Activated CD8-positive, alpha-beta T cell treated with anti-CD3 and anti-CD28 coated beads for 36 hours (primary cell): ENCODE data around the gene FOXK2. TPM values are rescaled to one million over a fixed set of nuclear protein-coding genes. Genes with fewer than 3 reads are reported as not detected.
A peak's percentile ranks its signal among the peaks of the same experiment; 100 is the strongest.

Experiments
- ATAC-seq: fragments of 200-7000 bp; cut with Tn5 transposase; one replicate; pipeline ENCODE4 v1.10.0; 2021; ENCODE audit warnings: mild to moderate bottlenecking, moderate library complexity
- CTCF ChIA-PET: fragments of 350-600 bp; sonication (Branson Sonifier 250); formaldehyde crosslinking; loops from one replicate; lab custom pipeline; 2021; ENCODE audit warnings: antibody characterized with exemption; lab: Charles Lee
- POLR2A ChIA-PET: fragments of 350-600 bp; sonication (Branson Sonifier 250); formaldehyde crosslinking; loops from one replicate; lab custom pipeline; 2021; ENCODE audit warnings: antibody characterized with exemption; lab: Charles Lee
- DNase-seq: peaks from one replicate; pipeline ENCODE4 v3.0.0-alpha.2; 2020
- H3K27ac Mint-ChIP-seq: one replicate; pipeline ENCODE4 v1.8.0; 2021; ENCODE audit warnings: mild to moderate bottlenecking, mixed read lengths
- H3K27me3 Mint-ChIP-seq: one replicate; pipeline ENCODE4 v1.8.0; 2021; ENCODE audit warnings: mixed read lengths
- H3K36me3 Mint-ChIP-seq: one replicate; pipeline ENCODE4 v1.8.0; 2021; ENCODE audit warnings: low read depth, mixed read lengths
- H3K4me1 Mint-ChIP-seq: one replicate; pipeline ENCODE4 v1.8.0; 2021; ENCODE audit warnings: low read depth, mixed read lengths
- H3K4me3 Mint-ChIP-seq: one replicate; pipeline ENCODE4 v1.8.0; 2021; ENCODE audit warnings: mild to moderate bottlenecking, moderate library complexity, mixed read lengths
- H3K9me3 Mint-ChIP-seq: one replicate; pipeline ENCODE4 v1.8.0; 2021; ENCODE audit warnings: mixed read lengths
- intact Hi-C: fragments of 100-400 bp; cut with micrococcal nuclease; formaldehyde crosslinking; loops from one replicate; pipeline ENCODE4 v1.10.0; 2022
- total RNA-seq, 2 experiments: library from RNA; stranded (reverse); gene quantifications; one replicate each; pipeline ENCODE4 v1.2.3, GENCODE V29; 2021
- TF ChIP-seq, protein P1 (sequence below): fragments of 200-600 bp; IDR thresholded peaks from one replicate; pipeline ENCODE4 v1.8.0; 2022; ENCODE audit warnings: antibody characterized with exemption, mild to moderate bottlenecking

The FOXK2 gene
- total RNA-seq, 2 experiments from 2014 or later: 55.6 to 59.5 TPM

GRCh38 chr17:82519971-82520903 is 705 bp downstream of the FOXK2 start:
- ATAC-seq: peak; percentile 8
- CTCF ChIA-PET: interaction anchor here (0.7 to 1.3 kb wide), 7 partner anchors 16 to 324 kb away, joined by 3 to 4 read pairs (median 3); no protein-coding TSS in a partner anchor

DNA sequence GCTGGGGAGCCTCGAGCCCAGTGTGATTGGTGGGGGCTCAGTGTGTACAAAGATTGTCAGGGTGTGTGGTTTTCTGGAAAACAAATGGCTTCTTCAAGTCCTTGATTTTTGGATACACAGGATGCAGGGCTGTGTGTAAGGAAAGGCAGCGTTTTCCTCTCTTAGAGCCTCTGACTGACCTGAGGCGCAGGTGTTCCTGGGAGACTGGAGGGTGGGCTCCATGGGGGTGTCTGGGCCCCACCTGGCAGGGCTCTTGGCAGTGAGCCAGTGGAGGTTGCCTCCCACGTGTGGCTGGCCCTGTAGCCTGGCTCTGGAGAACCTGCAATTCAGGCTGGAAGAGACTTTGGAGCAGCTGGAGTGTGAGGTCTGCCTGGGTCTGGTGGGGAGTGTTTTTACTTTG is 5.0 kb downstream of the FOXK2 start:
- H3K4me1 Mint-ChIP-seq: peaks cover 57% of the 10 kb centered on the region
- H3K4me3 Mint-ChIP-seq: no peak overlapping the region
- TF ChIP-seq, protein P1, sequence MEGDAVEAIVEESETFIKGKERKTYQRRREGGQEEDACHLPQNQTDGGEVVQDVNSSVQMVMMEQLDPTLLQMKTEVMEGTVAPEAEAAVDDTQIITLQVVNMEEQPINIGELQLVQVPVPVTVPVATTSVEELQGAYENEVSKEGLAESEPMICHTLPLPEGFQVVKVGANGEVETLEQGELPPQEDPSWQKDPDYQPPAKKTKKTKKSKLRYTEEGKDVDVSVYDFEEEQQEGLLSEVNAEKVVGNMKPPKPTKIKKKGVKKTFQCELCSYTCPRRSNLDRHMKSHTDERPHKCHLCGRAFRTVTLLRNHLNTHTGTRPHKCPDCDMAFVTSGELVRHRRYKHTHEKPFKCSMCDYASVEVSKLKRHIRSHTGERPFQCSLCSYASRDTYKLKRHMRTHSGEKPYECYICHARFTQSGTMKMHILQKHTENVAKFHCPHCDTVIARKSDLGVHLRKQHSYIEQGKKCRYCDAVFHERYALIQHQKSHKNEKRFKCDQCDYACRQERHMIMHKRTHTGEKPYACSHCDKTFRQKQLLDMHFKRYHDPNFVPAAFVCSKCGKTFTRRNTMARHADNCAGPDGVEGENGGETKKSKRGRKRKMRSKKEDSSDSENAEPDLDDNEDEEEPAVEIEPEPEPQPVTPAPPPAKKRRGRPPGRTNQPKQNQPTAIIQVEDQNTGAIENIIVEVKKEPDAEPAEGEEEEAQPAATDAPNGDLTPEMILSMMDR: no peak
- ChIA-PET POLR2A (interaction anchor here (0.9 kb wide), 1 partner anchor 75 kb away, joined by 3 read pairs; no protein-coding TSS in a partner anchor), CTCF (no interaction called here)
- H3K27me3 Mint-ChIP-seq: no peaks in the 10 kb centered on the region
- ATAC-seq: no peak
- peaks cover 21% of the 10 kb centered on the region for H3K36me3 Mint-ChIP-seq
- no peak for DNase-seq
- no peaks in the 10 kb centered on the region for H3K9me3 Mint-ChIP-seq
- H3K27ac Mint-ChIP-seq: no peak overlapping the region
- intact Hi-C loops: no loop called here

More at GRCh38 chr17:82519971-82520903, 705 bp downstream of the FOXK2 start:
- H3K27me3 Mint-ChIP-seq: no peaks in the 10 kb centered on the region
- H3K4me1 Mint-ChIP-seq: peaks cover 30% of the 10 kb centered on the region
- H3K9me3 Mint-ChIP-seq: no peaks in the 10 kb centered on the region
- H3K4me3 Mint-ChIP-seq: peak overlapping the region; percentile 89
- POLR2A ChIA-PET: interaction anchor here (0.7 to 3.3 kb wide), 10 partner anchors 10 to 71 kb away, joined by 3 to 32 read pairs (median 8); partner anchors contain the start of gene NARF
- TF ChIP-seq, protein P1: no peak
- peaks cover 18% of the 10 kb centered on the region for H3K36me3 Mint-ChIP-seq
- intact Hi-C loops: no loop called here
- DNase-seq: peak; percentile 51
- peak overlapping the region; percentile 83 for H3K27ac Mint-ChIP-seq

DNA sequence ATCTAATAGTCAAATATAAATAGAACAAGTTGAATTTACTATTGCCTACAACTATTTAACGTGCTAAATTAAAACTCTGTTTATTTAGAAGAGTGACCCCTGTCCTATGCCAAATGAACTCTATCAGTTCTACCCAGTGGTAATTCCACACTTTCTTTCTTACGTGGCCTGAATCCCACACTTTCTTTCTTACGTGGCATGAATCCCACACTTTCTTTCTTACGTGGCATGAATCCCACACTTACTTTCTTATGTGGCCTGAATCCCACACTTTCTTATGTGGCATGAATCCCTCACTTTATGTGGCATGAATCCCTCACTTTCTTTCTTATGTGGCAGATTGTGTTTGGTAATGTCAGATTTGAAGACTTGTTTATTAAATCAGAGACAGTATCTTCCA is 6.2 kb downstream of the FOXK2 start:
- CTCF ChIA-PET: interaction anchor here (0.7 to 2.2 kb wide), 3 partner anchors 9 to 69 kb away, joined by 3 to 11 read pairs (median 3); no protein-coding TSS in a partner anchor
- Mint-ChIP-seq H3K9me3 (no peaks in the 10 kb centered on the region), H3K36me3 (peaks cover 18% of the 10 kb centered on the region), H3K27ac (no peak overlapping the region), H3K4me1 (peaks cover 66% of the 10 kb centered on the region), H3K4me3 (no peak overlapping the region), H3K27me3 (no peaks in the 10 kb centered on the region)
- TF ChIP-seq, protein P1: no peak
- intact Hi-C loops: no loop called here
- no peak for ATAC-seq
- DNase-seq: no peak
- POLR2A ChIA-PET: no interaction called here

- intact Hi-C loops: no loop called here
- ATAC-seq (no peak), DNase-seq (no peak)
- H3K27me3 Mint-ChIP-seq: no peaks in the 10 kb centered on the region
- no peaks in the 10 kb centered on the region for H3K9me3 Mint-ChIP-seq
- H3K27ac Mint-ChIP-seq: no peak overlapping the region
- ChIA-PET CTCF (interaction anchor here (0.9 to 2.2 kb wide), 7 partner anchors 9 to 177 kb away, joined by 3 to 11 read pairs (median 5); no protein-coding TSS in a partner anchor), POLR2A (interaction anchor here (0.7 to 1.0 kb wide), 3 partner anchors 9 to 30 kb away, joined by 3 read pairs; no protein-coding TSS in a partner anchor)
- TF ChIP-seq, protein P1: no peak
- no peak overlapping the region for H3K4me3 Mint-ChIP-seq
- H3K4me1 Mint-ChIP-seq: peaks cover 60% of the 10 kb centered on the region
- peaks cover 9% of the 10 kb centered on the region for H3K36me3 Mint-ChIP-seq
Observed at GRCh38 chr17:82527898-82528297, 8.4 kb downstream of the FOXK2 start.
